Hematopoietic multipotent progenitor cell treated with erythropoietin and hydrocortisone succinate and interleukin-3 and kit ligand, for 15 days (in vitro differentiated cells): ENCODE measurements around the gene BMPR2.
"Not testable (repeated sequence)": the region's sequence is repeated elsewhere in the genome, so short reads cannot be mapped to it uniquely, and the experiment has no call there.

Source experiments
- DNase-seq: peaks from one replicate; pipeline ENCODE4 v3.0.0-alpha.2; 2015; ENCODE audit warnings: low spot score

Gene BMPR2

GRCh38 chr2:202375609-202376408 is at the start of gene BMPR2:
BMPR2 (plus strand) TSS chr2:202376327; CDS start chr2:202377475, 1,148 bp downstream.
- peak; percentile 88 for DNase-seq

- no peak for DNase-seq
Measured at GRCh38 chr2:202327858-202328257, 48.3 kb upstream of the BMPR2 start.

- DNase-seq: no peak
Measured at GRCh38 chr2:202335791-202336467, 40.2 kb upstream of the BMPR2 start.

GRCh38 chr2:202337151-202337550 is 39.0 kb upstream of the BMPR2 start:
- no peak for DNase-seq

GRCh38 chr2:202337706-202338346 is 38.3 kb upstream of the BMPR2 start:
- no peak for DNase-seq

GRCh38 chr2:202339071-202339870 is 36.9 kb upstream of the BMPR2 start:
- DNase-seq: no peak

GRCh38 chr2:202344178-202344577 is 31.9 kb upstream of the BMPR2 start:
- no peak for DNase-seq

- DNase-seq: no peak
Measured at GRCh38 chr2:202346180-202346579, 29.9 kb upstream of the BMPR2 start.

- no peak for DNase-seq
Measured at GRCh38 chr2:202353430-202353829, 22.7 kb upstream of the BMPR2 start.

GRCh38 chr2:202355993-202356505 is 20.1 kb upstream of the BMPR2 start:
- DNase-seq: no peak

GRCh38 chr2:202358924-202359323 is 17.2 kb upstream of the BMPR2 start:
- DNase-seq: not testable (repeated sequence)

- DNase-seq: no peak
Measured at GRCh38 chr2:202360646-202361045, 15.5 kb upstream of the BMPR2 start.

- DNase-seq: no peak
Measured at GRCh38 chr2:202361108-202361507, 15.0 kb upstream of the BMPR2 start.

GRCh38 chr2:202373490-202373889 is 2.6 kb upstream of the BMPR2 start:
- no peak for DNase-seq

GRCh38 chr2:202374383-202374782 is 1.7 kb upstream of the BMPR2 start:
- DNase-seq: not testable (repeated sequence)

- DNase-seq: no peak
Measured at GRCh38 chr2:202375033-202375608, 1.0 kb upstream of the BMPR2 start.

GRCh38 chr2:202376460-202377206 is 506 bp downstream of the BMPR2 start:
- peak; percentile 20 for DNase-seq

GRCh38 chr2:202377207-202377761 is 1.2 kb downstream of the BMPR2 start:
- peak; percentile 12 for DNase-seq

- DNase-seq: no peak
Measured at GRCh38 chr2:202378001-202378400, 1.9 kb downstream of the BMPR2 start.

GRCh38 chr2:202378662-202379358 is 2.7 kb downstream of the BMPR2 start:
- DNase-seq: peak; percentile 3
